GM19240 (cell line): ENCODE measurements around the gene RIN3.

ENCODE experiments used
- DNase-seq: peaks from one replicate; pipeline ENCODE4 v3.0.0; 2011; ENCODE audit warnings: low spot score; ENCODE audit not compliant: insufficient read length

Gene RIN3

GRCh38 chr14:92597906-92598905 lies 84.6 kb downstream of the RIN3 start:
- DNase-seq, result no peak

GRCh38 chr14:92599811-92600210 lies 86.2 kb downstream of the RIN3 start:
- no peak for DNase-seq

GRCh38 chr14:92600318-92601053 lies 86.9 kb downstream of the RIN3 start:
- no peak for DNase-seq

DNA sequence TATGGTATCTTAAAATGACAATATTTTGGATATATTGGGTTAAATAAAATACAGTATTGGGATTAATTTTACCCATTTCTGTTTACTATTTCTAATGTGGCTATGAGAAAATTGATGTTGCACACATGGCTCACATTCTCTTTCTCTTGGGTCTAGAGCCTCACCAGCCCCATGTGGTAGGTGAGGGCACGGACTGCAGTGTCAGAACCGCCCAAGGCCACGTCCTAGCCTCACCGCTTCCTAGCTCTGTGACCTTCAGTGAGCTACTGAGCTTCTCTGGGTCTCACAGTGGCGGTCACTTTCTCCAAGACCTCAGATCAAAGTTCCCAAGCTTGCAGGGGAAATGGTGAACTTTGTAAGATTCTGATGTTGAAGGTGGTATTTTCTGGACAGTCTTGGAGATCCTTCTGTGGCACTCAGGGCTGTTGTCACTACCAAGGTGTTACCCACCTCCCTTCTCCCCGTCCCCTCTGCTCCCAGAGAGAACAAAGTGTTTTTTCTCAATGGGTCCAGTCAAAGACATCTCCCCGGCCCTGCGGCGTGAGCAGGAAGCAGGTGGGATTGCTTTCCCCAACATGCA lies 87.6 kb downstream of the RIN3 start:
- no peak for DNase-seq

GRCh38 chr14:92601757-92602417 lies 88.3 kb downstream of the RIN3 start:
- no peak for DNase-seq

DNA sequence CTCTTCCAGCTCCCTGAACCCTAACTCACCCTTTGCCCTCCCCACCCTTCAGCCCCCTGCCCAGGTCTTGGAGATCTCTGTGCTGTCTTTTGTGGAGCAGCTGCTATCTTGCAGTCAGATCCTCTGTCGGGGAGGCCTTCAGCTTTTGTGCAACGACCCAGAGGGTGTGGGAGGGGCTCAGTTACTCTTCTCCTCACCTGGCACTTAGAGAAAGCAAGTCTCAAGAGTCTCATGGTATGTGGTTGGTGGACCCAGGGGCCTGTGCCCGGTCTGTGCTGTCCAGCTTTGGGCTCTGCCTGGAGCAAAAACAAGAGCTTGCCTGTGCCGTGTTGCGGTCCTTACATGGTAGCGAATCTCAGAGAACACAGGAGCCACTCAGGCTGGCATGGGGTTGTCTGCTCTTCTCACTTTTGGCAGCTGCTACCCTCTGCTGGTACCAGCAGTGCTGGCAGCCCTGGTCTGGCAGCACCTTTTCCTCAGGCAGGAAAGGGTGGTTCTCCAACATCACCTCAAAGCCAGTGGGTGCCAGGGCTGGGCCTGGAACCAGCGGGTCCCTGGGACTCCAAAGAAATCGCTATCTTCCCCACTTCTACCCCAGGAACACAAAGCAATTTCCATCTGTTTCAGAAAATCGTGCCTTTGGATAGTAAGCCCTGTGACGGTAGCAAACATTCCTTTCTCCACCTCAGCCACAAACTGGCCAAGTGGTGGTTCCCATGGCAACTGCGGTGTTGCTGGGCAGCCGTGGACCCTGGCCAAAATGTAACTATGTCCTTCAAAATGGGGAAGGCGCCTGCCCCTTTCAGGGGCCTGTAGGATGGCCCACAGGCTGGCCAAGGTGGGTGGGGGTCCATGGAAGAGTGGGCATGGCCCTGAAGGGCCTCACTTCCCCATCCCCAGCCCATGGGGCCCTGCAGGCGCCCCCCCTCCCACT lies 90.0 kb downstream of the RIN3 start:
- no peak for DNase-seq

DNA sequence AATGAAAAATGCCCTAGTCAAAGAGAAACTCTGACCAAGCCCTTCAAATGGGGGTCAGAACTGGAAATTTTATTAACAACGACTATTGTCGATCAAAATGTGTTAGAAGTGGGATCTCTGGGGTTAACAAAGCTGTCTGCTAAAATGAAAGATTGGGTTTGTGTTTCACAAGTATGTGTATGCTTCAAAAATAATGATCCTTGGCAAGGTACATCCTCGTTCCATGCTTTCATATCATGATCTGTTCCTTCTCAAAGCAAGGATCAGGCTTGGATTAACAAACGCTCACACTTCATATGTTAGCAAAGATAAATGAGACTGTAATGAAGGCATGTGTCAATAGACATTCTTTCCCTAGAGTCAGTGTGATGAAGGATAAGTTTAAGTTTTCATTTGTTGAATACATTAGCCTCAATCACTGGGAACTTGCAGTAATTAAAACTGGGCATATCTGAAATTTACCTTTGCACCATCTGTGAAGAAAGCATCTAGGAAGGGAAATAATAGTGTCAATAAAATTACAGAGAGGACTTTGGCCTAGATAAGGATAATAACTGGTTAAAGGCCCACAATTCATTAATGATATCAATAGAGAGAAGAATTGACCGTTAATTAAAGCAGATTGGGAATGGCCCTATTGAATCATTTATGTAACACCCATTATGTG lies 91.8 kb downstream of the RIN3 start:
- DNase-seq, result no peak

DNA sequence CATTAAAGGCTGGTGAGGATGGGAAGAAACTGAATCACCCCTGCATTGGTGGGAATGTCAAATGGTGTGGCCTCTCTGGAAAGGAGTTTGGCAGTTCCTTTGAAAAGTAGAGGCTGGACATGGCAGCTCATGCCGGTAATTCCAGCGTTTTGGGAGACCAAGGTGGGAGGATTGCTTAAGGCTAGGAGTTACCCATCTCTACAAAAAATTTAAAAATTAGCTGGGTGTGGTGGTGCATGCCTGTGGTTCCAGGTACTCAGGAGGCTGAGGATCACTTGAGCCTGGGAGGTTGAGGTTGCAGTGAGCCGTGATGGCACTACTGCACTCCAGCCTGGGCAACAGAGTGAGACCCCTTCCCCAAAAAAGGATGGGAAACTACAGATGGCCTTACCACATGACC lies 93.7 kb downstream of the RIN3 start:
- DNase-seq, result no peak

DNA sequence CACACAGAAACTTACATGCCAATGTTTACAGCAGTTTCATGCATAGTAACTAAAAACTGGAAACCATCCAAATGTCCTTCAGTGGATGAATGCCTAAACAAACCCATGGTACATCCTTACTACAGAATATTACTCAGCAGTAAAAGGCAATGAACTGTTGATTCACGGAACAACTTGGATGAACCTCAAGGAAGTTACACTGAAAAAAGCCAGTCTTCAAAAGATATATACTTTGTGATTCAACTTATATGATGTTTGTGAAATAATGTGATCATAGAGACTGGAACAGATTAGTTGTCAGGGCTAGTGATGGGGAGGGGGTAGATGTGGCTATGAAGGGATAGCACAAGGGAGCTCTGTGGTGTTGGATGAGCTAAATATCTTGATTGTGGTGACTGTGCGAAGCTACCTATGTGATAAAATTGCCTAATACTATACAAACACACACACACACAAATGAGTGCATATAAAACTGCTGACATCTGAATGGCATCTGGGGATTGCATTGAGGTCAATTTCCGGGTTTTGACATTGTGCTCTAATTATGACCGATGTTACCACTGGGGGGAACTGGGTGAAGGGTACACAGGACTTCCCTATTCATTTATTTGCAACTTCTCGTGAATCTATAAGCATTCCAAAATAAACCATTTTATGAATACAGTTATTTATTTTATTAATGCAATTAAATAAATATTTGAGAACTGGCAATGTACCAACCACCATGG lies 94.3 kb downstream of the RIN3 start:
- no peak for DNase-seq

DNA sequence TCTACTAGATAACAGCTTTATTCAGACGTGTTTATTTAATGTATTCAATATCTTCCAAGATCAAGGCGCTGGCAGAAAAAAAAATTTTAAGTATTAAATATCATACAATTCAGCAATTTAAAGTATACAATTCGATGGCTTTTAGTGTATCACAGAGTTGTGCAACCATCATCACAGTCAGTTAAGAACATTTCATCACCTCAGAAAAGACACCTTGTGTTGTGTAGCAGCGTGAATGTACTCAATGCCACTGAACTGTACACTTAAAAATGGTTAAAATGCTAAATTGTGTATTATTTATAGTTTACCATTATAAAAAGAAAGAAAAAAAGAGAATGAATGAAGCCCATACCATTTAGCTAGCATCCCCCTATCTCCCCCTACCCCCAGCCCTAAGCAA lies 96.4 kb downstream of the RIN3 start:
- no peak for DNase-seq

DNA sequence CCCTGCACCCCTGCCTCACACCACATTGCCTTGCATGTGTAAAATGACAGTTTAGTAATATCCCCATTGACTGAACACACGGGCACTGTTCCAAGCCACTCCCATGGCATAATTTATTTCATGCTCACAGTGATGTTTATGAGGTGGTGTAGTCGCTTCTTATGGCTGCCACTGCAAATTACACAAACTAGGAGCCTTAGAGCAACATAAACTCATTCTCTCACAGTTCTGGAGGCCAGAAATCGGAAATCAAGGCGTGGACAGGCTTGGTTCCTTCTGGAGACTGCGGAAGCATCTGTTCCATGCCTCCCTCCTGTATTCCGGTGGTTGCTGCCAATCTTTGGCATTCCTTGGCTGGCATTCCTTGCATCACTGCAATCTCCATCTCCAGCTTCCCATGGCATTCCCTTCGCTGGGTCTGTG lies 97.3 kb downstream of the RIN3 start:
- DNase-seq, result no peak

- DNase-seq, result peak; percentile 29
Measured at GRCh38 chr14:92613008-92613658, 99.6 kb downstream of the RIN3 start.

GRCh38 chr14:92613681-92614260 lies 100.2 kb downstream of the RIN3 start:
- no peak for DNase-seq

DNA sequence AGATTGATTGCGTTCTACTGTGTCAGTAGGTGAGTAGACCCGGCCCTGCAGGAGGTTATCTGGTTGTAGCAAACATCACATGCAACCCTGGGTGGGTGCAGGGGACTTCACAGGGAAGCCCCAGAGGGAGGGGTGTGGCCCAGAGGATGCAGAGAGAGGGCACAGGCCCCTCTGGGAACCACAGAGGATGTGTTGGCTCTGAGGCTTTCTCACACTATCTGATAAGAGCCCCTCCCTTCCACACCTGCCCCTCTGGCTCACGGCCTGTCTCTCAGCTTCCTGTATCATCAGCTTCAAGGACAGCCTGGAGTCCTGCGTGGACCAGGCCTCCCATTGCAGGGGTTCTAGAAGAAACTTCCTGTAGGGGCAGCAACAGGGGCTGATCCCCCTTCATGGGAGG lies 101.9 kb downstream of the RIN3 start:
- DNase-seq, result peak; percentile 24

DNA sequence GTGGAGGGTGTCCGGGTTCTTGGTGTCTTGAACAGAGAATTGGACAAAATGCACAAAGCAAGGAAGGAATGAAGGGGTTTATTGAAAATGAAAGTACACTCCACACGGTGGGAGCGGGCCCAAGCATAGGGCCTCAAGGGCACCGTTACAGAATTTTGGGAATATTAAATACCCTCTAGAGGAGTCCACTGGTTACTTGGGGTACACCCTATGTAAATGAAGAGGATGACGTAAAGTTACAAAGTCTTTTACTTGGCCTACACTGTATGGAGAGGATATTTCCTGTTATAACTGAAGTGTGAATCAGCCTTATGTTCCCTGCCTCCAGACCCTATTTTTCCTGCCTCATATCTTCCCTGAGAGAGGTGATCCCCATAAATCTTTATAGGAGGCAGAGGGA lies 102.6 kb downstream of the RIN3 start:
- no peak for DNase-seq

GRCh38 chr14:92617581-92617980 lies 104.0 kb downstream of the RIN3 start:
- no peak for DNase-seq

DNA sequence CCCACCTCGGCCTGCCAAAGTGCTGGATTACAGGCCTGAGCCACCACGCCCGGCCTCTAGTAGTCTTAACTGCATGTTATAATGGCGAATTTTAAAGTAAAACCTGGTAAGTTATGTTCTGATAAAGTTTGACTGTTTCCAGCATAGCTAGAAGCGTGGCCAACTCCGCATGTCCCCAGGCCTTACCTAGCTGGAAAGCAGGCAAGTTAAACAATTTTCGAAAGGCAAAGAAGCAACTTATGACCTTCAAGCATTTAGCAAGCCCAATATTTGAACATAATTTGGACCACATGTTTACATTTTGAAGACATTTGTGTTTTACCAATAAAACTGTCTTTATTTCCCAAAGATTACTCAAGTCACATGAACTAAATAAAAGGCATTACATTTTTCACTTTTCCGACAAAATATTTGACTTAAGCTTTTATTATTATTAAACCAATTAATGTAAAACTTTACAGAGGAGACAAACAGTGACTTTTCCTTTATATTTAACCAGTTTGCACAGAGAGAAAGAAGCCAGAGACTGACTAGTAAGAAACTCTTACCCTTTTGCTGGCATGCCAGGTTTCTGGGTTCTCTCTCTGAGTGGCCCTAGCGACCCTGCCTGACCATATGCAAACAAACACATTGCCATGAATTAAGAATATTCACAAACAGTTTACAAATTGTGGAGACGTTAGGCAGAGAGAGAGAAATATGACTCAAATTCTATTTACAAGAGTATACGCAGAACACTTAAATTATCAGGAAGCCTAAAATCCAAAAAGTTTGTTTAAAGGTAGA lies 106.3 kb downstream of the RIN3 start:
- no peak for DNase-seq

GRCh38 chr14:92622311-92622710 lies 108.7 kb downstream of the RIN3 start:
- no peak for DNase-seq
